Parathyroid adenoma (tissue), 2 donors: ENCODE measurements around the gene NLRP11.

ENCODE experiments used
- H2AFZ ChIP-seq: fragments of 300-600 bp; sonication (generic); one replicate; pipeline ENCODE4 v1.7.0; 2017; ENCODE audit warnings: antibody characterized with exemption, mild to moderate bottlenecking
- H3K27ac ChIP-seq: fragments of 300-600 bp; sonication (generic); one replicate; pipeline ENCODE4 v1.7.0; 2017
- H3K27me3 ChIP-seq: fragments of 300-600 bp; sonication (generic); one replicate; pipeline ENCODE4 v1.7.0; 2017; ENCODE audit warnings: low read length; ENCODE audit not compliant: control insufficient read depth, insufficient read depth
- H3K36me3 ChIP-seq: fragments of 300-600 bp; sonication (generic); one replicate; pipeline ENCODE4 v1.7.0; 2017; ENCODE audit warnings: low read length; ENCODE audit not compliant: control insufficient read depth, insufficient read depth
- H3K4me1 ChIP-seq: fragments of 300-600 bp; sonication (generic); one replicate; pipeline ENCODE4 v1.7.0; 2017; ENCODE audit warnings: control low read depth
- H3K4me2 ChIP-seq: fragments of 300-600 bp; sonication (generic); one replicate; pipeline ENCODE4 v1.7.0; 2017; ENCODE audit warnings: low read length
- H3K4me3 ChIP-seq: fragments of 300-600 bp; sonication (generic); one replicate; pipeline ENCODE4 v1.7.0; 2017; ENCODE audit warnings: low read depth, low read length
- H3K79me2 ChIP-seq: fragments of 300-600 bp; sonication (generic); one replicate; pipeline ENCODE4 v1.7.0; 2017; ENCODE audit warnings: control low read depth
- H3K9ac ChIP-seq: fragments of 300-600 bp; sonication (generic); one replicate; pipeline ENCODE4 v1.7.0; 2017; ENCODE audit warnings: mild to moderate bottlenecking
- H3K9me3 ChIP-seq: fragments of 300-600 bp; sonication (generic); one replicate; pipeline ENCODE4 v1.7.0; 2017; ENCODE audit warnings: low read length; ENCODE audit not compliant: control insufficient read depth
- TF ChIP-seq, protein P1 (sequence below): fragments of 300-600 bp; sonication (generic); IDR thresholded peaks from one replicate; pipeline ENCODE4 v1.7.0; 2017; ENCODE audit warnings: antibody characterized with exemption, mild to moderate bottlenecking
- donor health status: primary hyperparathyroidism.

The NLRP11 gene

DNA sequence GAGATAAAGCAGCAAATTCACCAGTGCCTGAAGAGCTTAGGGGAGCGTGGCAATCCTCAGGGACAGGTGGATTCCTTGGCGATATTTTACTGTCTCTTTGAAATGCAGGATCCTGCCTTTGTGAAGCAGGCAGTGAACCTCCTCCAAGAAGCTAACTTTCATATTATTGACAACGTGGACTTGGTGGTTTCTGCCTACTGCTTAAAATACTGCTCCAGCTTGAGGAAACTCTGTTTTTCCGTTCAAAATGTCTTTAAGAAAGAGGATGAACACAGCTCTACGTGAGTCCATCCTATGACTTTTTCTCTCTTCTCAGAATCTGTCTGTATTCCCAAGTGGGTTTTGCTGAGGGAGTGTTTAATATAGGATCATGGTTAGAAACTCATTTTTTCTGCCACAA is 27.2 kb upstream of the NLRP11 start:
- Histone ChIP-seq H3K79me2 (no peaks in the 10 kb centered on the region), H3K9me3 (no peaks in the 10 kb centered on the region), H3K36me3 (no peaks in the 10 kb centered on the region), H3K4me2 (no peak overlapping the region), H3K9ac (no peak overlapping the region), H3K4me1 (no peaks in the 10 kb centered on the region), H3K27ac (no peak overlapping the region), H2AFZ (no peak overlapping the region), H3K4me3 (no peak overlapping the region), H3K27me3 (no peaks in the 10 kb centered on the region)
- TF ChIP-seq, protein P1, sequence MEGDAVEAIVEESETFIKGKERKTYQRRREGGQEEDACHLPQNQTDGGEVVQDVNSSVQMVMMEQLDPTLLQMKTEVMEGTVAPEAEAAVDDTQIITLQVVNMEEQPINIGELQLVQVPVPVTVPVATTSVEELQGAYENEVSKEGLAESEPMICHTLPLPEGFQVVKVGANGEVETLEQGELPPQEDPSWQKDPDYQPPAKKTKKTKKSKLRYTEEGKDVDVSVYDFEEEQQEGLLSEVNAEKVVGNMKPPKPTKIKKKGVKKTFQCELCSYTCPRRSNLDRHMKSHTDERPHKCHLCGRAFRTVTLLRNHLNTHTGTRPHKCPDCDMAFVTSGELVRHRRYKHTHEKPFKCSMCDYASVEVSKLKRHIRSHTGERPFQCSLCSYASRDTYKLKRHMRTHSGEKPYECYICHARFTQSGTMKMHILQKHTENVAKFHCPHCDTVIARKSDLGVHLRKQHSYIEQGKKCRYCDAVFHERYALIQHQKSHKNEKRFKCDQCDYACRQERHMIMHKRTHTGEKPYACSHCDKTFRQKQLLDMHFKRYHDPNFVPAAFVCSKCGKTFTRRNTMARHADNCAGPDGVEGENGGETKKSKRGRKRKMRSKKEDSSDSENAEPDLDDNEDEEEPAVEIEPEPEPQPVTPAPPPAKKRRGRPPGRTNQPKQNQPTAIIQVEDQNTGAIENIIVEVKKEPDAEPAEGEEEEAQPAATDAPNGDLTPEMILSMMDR, result no peak

DNA sequence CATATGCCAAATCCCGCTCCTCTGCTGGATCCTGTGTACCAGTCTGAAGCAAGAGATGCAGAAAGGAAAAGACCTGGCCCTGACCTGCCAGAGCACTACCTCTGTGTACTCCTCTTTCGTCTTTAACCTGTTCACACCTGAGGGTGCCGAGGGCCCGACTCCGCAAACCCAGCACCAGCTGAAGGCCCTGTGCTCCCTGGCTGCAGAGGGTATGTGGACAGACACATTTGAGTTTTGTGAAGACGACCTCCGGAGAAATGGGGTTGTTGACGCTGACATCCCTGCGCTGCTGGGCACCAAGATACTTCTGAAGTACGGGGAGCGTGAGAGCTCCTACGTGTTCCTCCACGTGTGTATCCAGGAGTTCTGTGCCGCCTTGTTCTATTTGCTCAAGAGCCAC is 26.6 kb upstream of the NLRP11 start:
- TF ChIP-seq, protein P1, result no peak
- Histone ChIP-seq H3K79me2 (no peaks in the 10 kb centered on the region), H2AFZ (no peak overlapping the region), H3K9ac (no peak overlapping the region), H3K4me3 (no peak overlapping the region), H3K27ac (no peak overlapping the region), H3K27me3 (no peaks in the 10 kb centered on the region), H3K4me1 (no peaks in the 10 kb centered on the region), H3K9me3 (no peaks in the 10 kb centered on the region), H3K36me3 (no peaks in the 10 kb centered on the region), H3K4me2 (no peak overlapping the region)

DNA sequence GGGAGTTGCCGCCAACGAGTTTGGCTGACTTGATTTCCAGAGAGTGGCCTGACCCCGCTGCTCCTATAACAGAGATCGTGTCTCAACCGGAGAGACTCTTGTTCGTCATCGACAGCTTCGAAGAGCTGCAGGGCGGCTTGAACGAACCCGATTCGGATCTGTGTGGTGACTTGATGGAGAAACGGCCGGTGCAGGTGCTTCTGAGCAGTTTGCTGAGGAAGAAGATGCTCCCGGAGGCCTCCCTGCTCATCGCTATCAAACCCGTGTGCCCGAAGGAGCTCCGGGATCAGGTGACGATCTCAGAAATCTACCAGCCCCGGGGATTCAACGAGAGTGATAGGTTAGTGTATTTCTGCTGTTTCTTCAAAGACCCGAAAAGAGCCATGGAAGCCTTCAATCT is 26.2 kb upstream of the NLRP11 start:
- no peaks in the 10 kb centered on the region for H3K9me3 ChIP-seq
- no peaks in the 10 kb centered on the region for H3K27me3 ChIP-seq
- H3K9ac ChIP-seq, result no peak overlapping the region
- H3K4me1 ChIP-seq, result no peaks in the 10 kb centered on the region
- no peak overlapping the region for H3K4me3 ChIP-seq
- no peaks in the 10 kb centered on the region for H3K79me2 ChIP-seq
- H3K27ac ChIP-seq, result no peak overlapping the region
- H2AFZ ChIP-seq, result no peak overlapping the region
- no peak overlapping the region for H3K4me2 ChIP-seq
- H3K36me3 ChIP-seq, result no peaks in the 10 kb centered on the region
- TF ChIP-seq, protein P1, result no peak

DNA sequence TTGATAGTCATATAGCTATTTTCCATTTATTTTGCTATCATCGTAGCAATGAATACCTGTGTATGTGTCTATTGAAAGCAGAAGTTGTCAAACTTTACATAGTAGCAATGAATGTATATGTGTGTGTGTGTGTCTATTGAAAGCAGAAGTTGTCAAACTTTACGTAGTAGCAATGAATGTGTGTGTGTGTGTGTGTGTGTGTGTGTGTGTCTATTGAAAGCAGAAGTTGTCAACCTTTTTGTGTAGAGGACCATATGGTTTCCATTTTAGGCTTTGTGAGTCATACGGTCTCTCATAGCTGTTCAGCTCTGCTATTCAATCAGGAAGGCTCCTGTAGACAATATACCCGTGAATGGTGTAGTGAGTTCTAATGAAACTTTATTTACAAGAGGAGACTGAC is 25.4 kb upstream of the NLRP11 start:
- no peak overlapping the region for H3K27ac ChIP-seq
- H3K27me3 ChIP-seq, result no peaks in the 10 kb centered on the region
- no peak overlapping the region for H3K4me3 ChIP-seq
- TF ChIP-seq, protein P1, result no peak
- H2AFZ ChIP-seq, result no peak overlapping the region
- no peaks in the 10 kb centered on the region for H3K9me3 ChIP-seq
- no peak overlapping the region for H3K9ac ChIP-seq
- H3K4me2 ChIP-seq, result no peak overlapping the region
- no peaks in the 10 kb centered on the region for H3K36me3 ChIP-seq
- H3K4me1 ChIP-seq, result no peaks in the 10 kb centered on the region
- H3K79me2 ChIP-seq, result no peaks in the 10 kb centered on the region

DNA sequence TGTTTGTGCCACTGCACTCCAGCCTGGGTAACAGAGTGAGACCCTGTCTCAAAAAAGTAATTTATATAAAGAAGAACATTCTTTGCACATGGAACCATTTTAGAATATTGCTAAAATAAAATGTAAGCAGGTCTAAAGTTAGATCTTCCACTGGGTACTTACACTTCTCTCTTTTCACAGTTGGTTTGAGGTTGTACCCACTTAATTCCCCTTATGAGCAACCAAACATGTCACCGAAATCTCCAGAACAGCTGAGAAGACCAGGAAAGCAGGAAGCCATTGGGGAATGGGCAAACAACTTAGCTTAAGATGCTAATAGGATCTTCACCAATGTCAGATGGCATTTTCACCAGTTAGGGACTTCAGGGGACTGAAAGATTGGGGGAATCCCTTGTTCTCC is 23.4 kb upstream of the NLRP11 start:
- no peaks in the 10 kb centered on the region for H3K36me3 ChIP-seq
- no peaks in the 10 kb centered on the region for H3K4me1 ChIP-seq
- H3K27ac ChIP-seq, result no peak overlapping the region
- no peak overlapping the region for H2AFZ ChIP-seq
- no peaks in the 10 kb centered on the region for H3K79me2 ChIP-seq
- no peak overlapping the region for H3K4me3 ChIP-seq
- H3K27me3 ChIP-seq, result no peaks in the 10 kb centered on the region
- H3K4me2 ChIP-seq, result no peak overlapping the region
- no peaks in the 10 kb centered on the region for H3K9me3 ChIP-seq
- no peak overlapping the region for H3K9ac ChIP-seq
- TF ChIP-seq, protein P1, result no peak
